SK-N-MC (cell line): ENCODE measurements around the gene RNF123.
"Not testable (repeated sequence)": the region's sequence is repeated elsewhere in the genome, so short reads cannot be mapped to it uniquely, and the experiment has no call there.

ENCODE experiments used
- EZH2 ChIP-seq: fragments of 200-600 bp; sonication (generic); IDR thresholded peaks from one replicate; pipeline ENCODE4 v1.6.1; 2017; ENCODE audit warnings: antibody characterized with exemption
- FOXP2 ChIP-seq: optimal IDR thresholded peaks from 2 replicates; pipeline ENCODE3; 2011; ENCODE audit warnings: mild to moderate bottlenecking, moderate library complexity; ENCODE audit not compliant: insufficient read depth; ENCODE audit errors: extremely low read length, control extremely low read depth
- POLR2AphosphoS5 ChIP-seq: IDR thresholded peaks from 2 replicates; pipeline ENCODE4 v1.6.1; 2012; ENCODE audit warnings: mild to moderate bottlenecking, low read depth, low read length, borderline replicate concordance

GRCh38 chr3:49748874-49749273 is 59.5 kb downstream of the RNF123 start:
- not testable (repeated sequence) for TF ChIP-seq POLR2AphosphoS5, EZH2, FOXP2
